Ishikawa (cell line): ENCODE measurements around the gene TUBB4B.

Experiments
- CREB1 ChIP-seq: IDR thresholded peaks from 2 replicates; pipeline ENCODE4 v1.6.1; 2012; ENCODE audit warnings: low read depth
- REST ChIP-seq: IDR thresholded peaks from 2 replicates; pipeline ENCODE4 v1.6.1; 2012; ENCODE audit warnings: low read depth, mild to moderate bottlenecking

- TF ChIP-seq CREB1 (no peak), REST (no peak)
These were observed 46.7 kb upstream of the TUBB4B start for GRCh38 chr9:137194388-137194787.
